BLaER1 treated with 17β-estradiol and CSF1 and Interleukin-3, amounts not matched to agents 10 nM and 100 nM (cell line): ENCODE results near the gene MEGF9.

Experiments
- H3K27ac ChIP-seq, 11 experiments: shearing (Covaris generic); formaldehyde crosslinking; 2 replicates each; pipeline ENCODE4 v1.8.1; 2022
- H3K27me3 ChIP-seq, 11 experiments: shearing (Covaris generic); formaldehyde crosslinking; 2 replicates each; pipeline ENCODE4 v1.8.1; 2022
- H3K36me3 ChIP-seq, 11 experiments: shearing (Covaris generic); formaldehyde crosslinking; 2 replicates each; pipeline ENCODE4 v1.8.1; 2022
- H3K4me1 ChIP-seq, 10 experiments: shearing (Covaris generic); formaldehyde crosslinking; 2 replicates each; pipeline ENCODE4 v1.8.1; 2022
- H3K4me2 ChIP-seq, 11 experiments: shearing (Covaris generic); formaldehyde crosslinking; 2 replicates each; pipeline ENCODE4 v1.8.1; 2022
- H3K4me3 ChIP-seq, 10 experiments: shearing (Covaris generic); formaldehyde crosslinking; 2 replicates each; pipeline ENCODE4 v1.8.1; 2022
- H3K9ac ChIP-seq, 11 experiments: shearing (Covaris generic); formaldehyde crosslinking; 2 replicates each; pipeline ENCODE4 v1.8.1; 2022
- H3K9me3 ChIP-seq, 11 experiments: shearing (Covaris generic); formaldehyde crosslinking; replicated peaks in 1 of 11; 2 replicates each; pipeline ENCODE4 v1.8.1; 2022
- H4K20me1 ChIP-seq, 11 experiments: shearing (Covaris generic); formaldehyde crosslinking; 2 replicates each; pipeline ENCODE4 v1.8.1; 2022
- Cebpa-rat ChIP-seq, 11 experiments: shearing (Covaris generic); IDR thresholded peaks; 2 replicates each; pipeline ENCODE4 v1.8.1; 2022

Gene MEGF9

DNA sequence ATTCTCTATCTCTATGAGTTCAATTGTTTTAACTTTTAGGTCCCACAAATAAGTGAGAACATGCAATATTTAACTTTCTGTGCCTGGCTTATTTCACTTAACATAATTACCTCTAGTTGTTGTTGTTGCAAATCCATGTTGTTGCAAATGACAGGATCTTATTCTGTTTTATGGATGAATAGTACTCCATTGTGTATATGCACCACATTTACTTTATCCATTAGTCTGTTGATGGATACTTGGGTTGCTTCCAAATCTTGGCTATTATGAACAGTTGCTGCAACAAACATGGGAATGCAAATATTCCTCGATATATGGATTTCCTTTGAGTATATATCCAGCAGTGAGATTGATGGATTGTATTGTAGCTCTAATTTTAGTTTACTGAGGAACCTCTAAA lies 36.3 kb downstream of the MEGF9 start:
- H3K9me3 ChIP-seq, result peaks cover 0 to 17% (median 0%) of the 10 kb centered on the region in 11 experiments; a peak in 6 of 22 replicates
- no peak overlapping the region for H3K4me3 ChIP-seq
- peaks cover 0 to 65% (median 12%) of the 10 kb centered on the region in 11 experiments; a peak in 13 of 22 replicates for H4K20me1 ChIP-seq
- peaks cover 0 to 49% (median 18%) of the 10 kb centered on the region in 10 experiments; a peak in 11 of 20 replicates for H3K4me1 ChIP-seq
- H3K27ac ChIP-seq, result no peak overlapping the region
- TF ChIP-seq Cebpa-rat (IDR thresholded peaks at IDR 0.05), result no peak
- no peak overlapping the region for H3K9ac ChIP-seq
- H3K27me3 ChIP-seq, result no peaks in the 10 kb centered on the region
- peaks cover 10 to 70% (median 34%) of the 10 kb centered on the region in 11 experiments; a peak in 20 of 22 replicates for H3K36me3 ChIP-seq
- H3K4me2 ChIP-seq, result no peak overlapping the region

GRCh38 chr9:120676767-120677402 lies 37.4 kb downstream of the MEGF9 start:
- peaks cover 0 to 38% (median 10%) of the 10 kb centered on the region in 10 experiments; a peak in 10 of 20 replicates for H3K4me1 ChIP-seq
- no peak overlapping the region for H3K9ac ChIP-seq
- H3K27me3 ChIP-seq, result no peaks in the 10 kb centered on the region
- H3K36me3 ChIP-seq, result peaks cover 10 to 75% (median 43%) of the 10 kb centered on the region in 11 experiments; a peak in 21 of 22 replicates
- H3K9me3 ChIP-seq, result peaks cover 0 to 17% (median 0%) of the 10 kb centered on the region in 11 experiments; a peak in 6 of 22 replicates
- no peak overlapping the region for H3K27ac ChIP-seq
- H4K20me1 ChIP-seq, result peaks cover 0 to 61% (median 11%) of the 10 kb centered on the region in 11 experiments; a peak in 12 of 22 replicates
- peak overlapping the region in 6 of 11 experiments; percentile 2 to 57 (median 34); a peak in 9 of 22 replicates for H3K4me2 ChIP-seq
- no peak for TF ChIP-seq Cebpa-rat (IDR thresholded peaks at IDR 0.05)
- H3K4me3 ChIP-seq, result no peak overlapping the region

- peaks cover 0 to 36% (median 14%) of the 10 kb centered on the region in 11 experiments; a peak in 12 of 22 replicates for H3K36me3 ChIP-seq
- H3K9me3 ChIP-seq, result peaks cover 8 to 20% (median 14%) of the 10 kb centered on the region in 11 experiments; a peak in 16 of 22 replicates
- H3K4me3 ChIP-seq, result no peak overlapping the region
- no peaks in the 10 kb centered on the region for H3K27me3 ChIP-seq
- peaks cover 0 to 86% (median 22%) of the 10 kb centered on the region in 11 experiments; a peak in 13 of 22 replicates for H4K20me1 ChIP-seq
- no peak overlapping the region for H3K9ac ChIP-seq
- H3K4me2 ChIP-seq, result no peak overlapping the region
- peaks cover 0 to 44% (median 6%) of the 10 kb centered on the region in 10 experiments; a peak in 13 of 20 replicates for H3K4me1 ChIP-seq
- no peak overlapping the region for H3K27ac ChIP-seq
- no peak for TF ChIP-seq Cebpa-rat (IDR thresholded peaks at IDR 0.05)
Observed at GRCh38 chr9:120668399-120668798, 45.9 kb downstream of the MEGF9 start.

GRCh38 chr9:120663950-120664349 lies 50.3 kb downstream of the MEGF9 start:
- no peak overlapping the region for H3K9ac ChIP-seq
- H3K4me3 ChIP-seq, result no peak overlapping the region
- no peaks in the 10 kb centered on the region for H3K27me3 ChIP-seq
- H3K4me1 ChIP-seq, result peaks cover 0 to 51% (median 15%) of the 10 kb centered on the region in 10 experiments; a peak in 14 of 20 replicates
- H4K20me1 ChIP-seq, result peaks cover 4 to 96% (median 40%) of the 10 kb centered on the region in 11 experiments; a peak in 15 of 22 replicates
- peak overlapping the region in 7 of 11 experiments; percentile 3 to 50 (median 33); a peak in 7 of 22 replicates for H3K4me2 ChIP-seq
- H3K36me3 ChIP-seq, result peaks cover 0 to 36% (median 10%) of the 10 kb centered on the region in 11 experiments; a peak in 15 of 22 replicates
- TF ChIP-seq Cebpa-rat (IDR thresholded peaks at IDR 0.05), result no peak
- no peak overlapping the region for H3K27ac ChIP-seq
- peaks cover 8 to 20% (median 14%) of the 10 kb centered on the region in 11 experiments; a peak in 16 of 22 replicates for H3K9me3 ChIP-seq

GRCh38 chr9:120663380-120663779 lies 50.9 kb downstream of the MEGF9 start:
- Histone ChIP-seq H3K27me3 (no peaks in the 10 kb centered on the region), H3K9ac (no peak overlapping the region), H3K9me3 (peaks cover 8 to 20% (median 14%) of the 10 kb centered on the region in 11 experiments; a peak in 16 of 22 replicates), H3K4me1 (peaks cover 0 to 51% (median 15%) of the 10 kb centered on the region in 10 experiments; a peak in 14 of 20 replicates), H3K4me2 (peak overlapping the region in 7 of 11 experiments; percentile 3 to 51 (median 38); a peak in 11 of 22 replicates), H3K4me3 (no peak overlapping the region), H4K20me1 (peaks cover 4 to 95% (median 34%) of the 10 kb centered on the region in 11 experiments; a peak in 15 of 22 replicates), H3K27ac (no peak overlapping the region), H3K36me3 (peaks cover 0 to 41% (median 16%) of the 10 kb centered on the region in 11 experiments; a peak in 17 of 22 replicates)
- no peak for TF ChIP-seq Cebpa-rat (IDR thresholded peaks at IDR 0.05)

DNA sequence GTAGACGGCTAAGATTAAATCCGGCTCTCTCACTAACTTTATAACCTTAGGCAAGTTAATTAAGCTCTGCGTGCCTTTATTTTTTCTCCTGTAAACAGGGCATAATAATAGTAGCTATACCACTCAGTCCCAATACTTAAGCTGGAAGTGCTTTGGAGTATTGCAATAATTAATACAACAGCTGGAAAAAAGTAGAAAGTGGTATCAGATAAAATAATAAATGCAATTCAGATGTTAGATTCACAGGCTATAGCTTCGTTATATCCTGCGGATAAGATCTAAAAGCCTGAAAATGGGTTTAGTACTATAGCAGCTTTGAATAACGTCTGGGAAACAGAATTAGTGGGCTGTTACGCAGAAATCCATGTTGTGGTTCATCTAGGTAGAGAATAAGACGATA lies 51.8 kb downstream of the MEGF9 start:
- H3K27me3 ChIP-seq, result no peaks in the 10 kb centered on the region
- H3K9me3 ChIP-seq, result peaks cover 8 to 17% (median 13%) of the 10 kb centered on the region in 11 experiments; a peak in 16 of 22 replicates
- H3K9ac ChIP-seq, result no peak overlapping the region
- H3K27ac ChIP-seq, result no peak overlapping the region
- no peak for TF ChIP-seq Cebpa-rat (IDR thresholded peaks at IDR 0.05)
- H3K4me1 ChIP-seq, result peaks cover 0 to 47% (median 15%) of the 10 kb centered on the region in 10 experiments; a peak in 14 of 20 replicates
- H3K4me2 ChIP-seq, result peak overlapping the region in 4 of 11 experiments; percentile 38 to 51 (median 46); a peak in 3 of 22 replicates
- H3K36me3 ChIP-seq, result peaks cover 0 to 46% (median 25%) of the 10 kb centered on the region in 11 experiments; a peak in 17 of 22 replicates
- H4K20me1 ChIP-seq, result peaks cover 4 to 95% (median 34%) of the 10 kb centered on the region in 11 experiments; a peak in 15 of 22 replicates
- H3K4me3 ChIP-seq, result no peak overlapping the region

DNA sequence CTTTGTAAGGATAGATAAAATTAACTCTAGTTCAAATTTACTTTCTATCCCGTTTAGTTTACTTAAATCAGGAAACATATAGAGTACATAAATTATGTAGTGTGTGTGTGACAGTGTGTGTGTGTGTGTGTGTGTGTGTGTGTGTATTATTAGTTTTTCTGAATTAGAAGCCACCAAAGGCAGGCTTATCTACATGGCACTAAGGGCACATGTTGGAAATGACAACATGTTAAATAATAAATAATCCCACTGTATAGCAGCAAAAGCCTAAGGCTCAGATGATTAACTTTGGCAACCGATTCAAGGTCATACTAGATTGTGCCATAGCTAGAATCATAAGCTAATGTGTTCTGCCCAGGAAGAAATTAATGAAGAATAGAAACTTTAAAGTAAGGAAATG lies 54.6 kb downstream of the MEGF9 start:
- Histone ChIP-seq H4K20me1 (peaks cover 4 to 97% (median 43%) of the 10 kb centered on the region in 11 experiments; a peak in 15 of 22 replicates), H3K4me1 (peaks cover 0 to 44% (median 16%) of the 10 kb centered on the region in 10 experiments; a peak in 14 of 20 replicates), H3K9ac (no peak overlapping the region), H3K4me3 (no peak overlapping the region), H3K36me3 (peaks cover 0 to 41% (median 30%) of the 10 kb centered on the region in 11 experiments; a peak in 18 of 22 replicates), H3K27me3 (no peaks in the 10 kb centered on the region), H3K4me2 (no peak overlapping the region), H3K9me3 (no peaks in the 10 kb centered on the region), H3K27ac (no peak overlapping the region)
- no peak for TF ChIP-seq Cebpa-rat (IDR thresholded peaks at IDR 0.05)

DNA sequence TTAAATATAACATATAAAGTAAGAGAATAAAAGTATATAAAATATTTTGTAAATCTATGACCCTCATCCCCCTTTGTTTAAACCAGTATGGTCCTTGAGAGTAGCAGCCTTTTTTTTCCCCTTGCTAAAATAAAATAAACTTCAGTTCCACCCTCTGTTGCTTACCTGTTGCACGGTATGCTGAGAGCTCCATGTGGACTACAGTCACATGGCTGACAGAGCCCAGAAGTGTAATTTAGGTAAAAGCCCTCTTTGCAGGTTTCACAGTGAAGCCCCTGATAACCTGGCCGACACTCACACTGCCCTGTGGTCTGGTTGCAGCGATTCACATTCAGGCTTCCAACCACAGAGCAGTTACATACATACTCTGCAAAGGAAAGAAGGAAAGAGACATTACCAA lies 55.1 kb downstream of the MEGF9 start:
- TF ChIP-seq Cebpa-rat (IDR thresholded peaks at IDR 0.05), result no peak
- Histone ChIP-seq H3K36me3 (peaks cover 0 to 46% (median 30%) of the 10 kb centered on the region in 11 experiments; a peak in 18 of 22 replicates), H4K20me1 (peaks cover 4 to 97% (median 43%) of the 10 kb centered on the region in 11 experiments; a peak in 15 of 22 replicates), H3K27ac (no peak overlapping the region), H3K9ac (no peak overlapping the region), H3K9me3 (no peaks in the 10 kb centered on the region), H3K27me3 (no peaks in the 10 kb centered on the region), H3K4me3 (no peak overlapping the region), H3K4me1 (peaks cover 0 to 40% (median 14%) of the 10 kb centered on the region in 10 experiments; a peak in 14 of 20 replicates), H3K4me2 (no peak overlapping the region)
